Measurements from ENCODE around the gene CASTOR1.
A peak's percentile ranks its signal among the peaks of the same experiment; 100 is the strongest.

Gene CASTOR1

GRCh38 chr22:30333707-30334087, 44.4 kb upstream of the CASTOR1 start:
- DNase-seq (ENCODE audit: low read depth in 2 of 2) = no peak
- no peak overlapping the region for H3K4me3 ChIP-seq (replicated peaks in 1 of 2; ENCODE audit: low read depth in 2 of 2, low read length in 2 of 2)
- no peak for TF ChIP-seq CTCF (IDR thresholded peaks at IDR 0.05; ENCODE audit: low read depth, low read length)

GRCh38 chr22:30332994-30333706, 43.8 kb upstream of the CASTOR1 start:
- DNase-seq (ENCODE audit: low read depth in 2 of 2) = no peak
- TF ChIP-seq CTCF (IDR thresholded peaks at IDR 0.05; ENCODE audit: low read depth, low read length) = no peak
- H3K4me3 ChIP-seq (replicated peaks in 1 of 2; ENCODE audit: low read depth in 2 of 2, low read length in 2 of 2) = no peak overlapping the region

GRCh38 chr22:30332551-30332950, 43.2 kb upstream of the CASTOR1 start:
- no peak for DNase-seq (ENCODE audit: low read depth in 2 of 2)
- no peak overlapping the region for H3K4me3 ChIP-seq (replicated peaks in 1 of 2; ENCODE audit: low read depth in 2 of 2, low read length in 2 of 2)
- TF ChIP-seq CTCF (IDR thresholded peaks at IDR 0.05; ENCODE audit: low read depth, low read length) = no peak

- no peak for TF ChIP-seq CTCF (IDR thresholded peaks at IDR 0.05; ENCODE audit: low read depth, low read length)
- no peak for DNase-seq (ENCODE audit: low read depth in 2 of 2)
- H3K4me3 ChIP-seq (replicated peaks in 1 of 2; ENCODE audit: low read depth in 2 of 2, low read length in 2 of 2) = no peak overlapping the region
Measured at GRCh38 chr22:30328466-30329049, 39.3 kb upstream of the CASTOR1 start.

GRCh38 chr22:30327864-30328345, 38.6 kb upstream of the CASTOR1 start:
- no peak overlapping the region for H3K4me3 ChIP-seq (replicated peaks in 1 of 2; ENCODE audit: low read depth in 2 of 2, low read length in 2 of 2)
- TF ChIP-seq CTCF (IDR thresholded peaks at IDR 0.05; ENCODE audit: low read depth, low read length) = no peak
- DNase-seq (ENCODE audit: low read depth in 2 of 2) = no peak

GRCh38 chr22:30326706-30327362, 37.5 kb upstream of the CASTOR1 start, which contains the start of gene TBC1D10A:
TBC1D10A (minus strand) TSS chr22:30326941; CDS start chr22:30326881, 60 bp downstream.
- TF ChIP-seq CTCF (IDR thresholded peaks at IDR 0.05; ENCODE audit: low read depth, low read length) = no peak
- peak within 1 kb of the TSS; percentile 75 to 95 for H3K4me3 ChIP-seq (replicated peaks in 1 of 2; ENCODE audit: low read depth in 2 of 2, low read length in 2 of 2)
- DNase-seq (ENCODE audit: low read depth in 2 of 2) = peak; percentile 80 to 94

Measured in cardiac fibroblast (primary cell).